MCF 10A (cell line): Measurements from ENCODE around the gene KDM4C. TPM values are rescaled to one million over a fixed set of nuclear protein-coding genes. Genes with fewer than 3 reads are reported as not detected.
A peak's percentile ranks its signal among the peaks of the same experiment; 100 is the strongest.

ENCODE experiments used
- BruUV-seq: library from RNA; stranded (reverse); fragments of 400-500 nt; replicated peaks from 2 replicates; lab custom pipeline; 2021; lab: Mats Ljungman, UMichigan
- CTCF ChIA-PET: fragments of 300-600 bp; sonication (Branson Sonifier 250); formaldehyde crosslinking; extraction: SDS; loops from one replicate; lab custom pipeline; 2021; ENCODE audit warnings: antibody characterized with exemption, inconsistent platforms; lab: Yijun Ruan, JAX
- POLR2A ChIA-PET: fragments of 300-600, 350-650 bp; sonication (Branson Sonifier 250); formaldehyde crosslinking; extraction: SDS; loops from one replicate; lab custom pipeline; 2020; ENCODE audit warnings: antibody characterized with exemption, inconsistent platforms; lab: Yijun Ruan, JAX
- DNase-seq: peaks from one replicate; pipeline ENCODE4 v3.0.0-alpha.2; 2018; ENCODE audit not compliant: unreplicated experiment
- H3K27ac Mint-ChIP-seq: one replicate; pipeline ENCODE4 v1.8.0; 2022; ENCODE audit warnings: mild to moderate bottlenecking, low read depth, mixed read lengths; ENCODE audit not compliant: unreplicated experiment
- H3K27me3 Mint-ChIP-seq: one replicate; pipeline ENCODE4 v1.8.0; 2022; ENCODE audit warnings: mixed read lengths; ENCODE audit not compliant: insufficient read depth, unreplicated experiment
- H3K36me3 Mint-ChIP-seq: one replicate; pipeline ENCODE4 v1.8.0; 2022; ENCODE audit warnings: mild to moderate bottlenecking, moderate library complexity, mixed read lengths; ENCODE audit not compliant: insufficient read depth, unreplicated experiment
- H3K4me1 Mint-ChIP-seq: one replicate; pipeline ENCODE4 v1.8.0; 2022; ENCODE audit warnings: mixed read lengths; ENCODE audit not compliant: insufficient read depth, unreplicated experiment
- H3K4me3 Mint-ChIP-seq: one replicate; pipeline ENCODE4 v1.8.0; 2022; ENCODE audit warnings: mild to moderate bottlenecking, moderate library complexity, mixed read lengths; ENCODE audit not compliant: unreplicated experiment
- H3K9me3 Mint-ChIP-seq: one replicate; pipeline ENCODE4 v1.8.0; 2022; ENCODE audit warnings: mixed read lengths; ENCODE audit not compliant: unreplicated experiment
- CTCF ChIP-seq: fragments of 200-600 bp; IDR thresholded peaks from one replicate; pipeline ENCODE4 v1.8.0; 2022; ENCODE audit warnings: antibody characterized with exemption, mild to moderate bottlenecking; ENCODE audit not compliant: unreplicated experiment
- intact Hi-C: fragments of 100-400 bp; cut with micrococcal nuclease; formaldehyde crosslinking; loops from 2 replicates; pipeline ENCODE4 v1.14.1; 2022
- total RNA-seq: library from RNA; stranded (reverse); gene quantifications from 2 replicates; pipeline ENCODE4 v1.2.3, GENCODE V29; 2022

The KDM4C gene
- total RNA-seq, 1 experiment from 2014 or later = 29.5 TPM

- H3K9me3 Mint-ChIP-seq = no peaks in the 10 kb centered on the region
- no peak overlapping the region for H3K27ac Mint-ChIP-seq
- peaks cover 19% of the 10 kb centered on the region for H3K36me3 Mint-ChIP-seq
- ChIA-PET POLR2A (no interaction called here), CTCF (no interaction called here)
- no peak for DNase-seq
- H3K4me1 Mint-ChIP-seq = peaks cover 21% of the 10 kb centered on the region
- no peak overlapping the region for H3K4me3 Mint-ChIP-seq
- no TSS peak for BruUV-seq
- TF ChIP-seq CTCF = no peak
- no peaks in the 10 kb centered on the region for H3K27me3 Mint-ChIP-seq
- intact Hi-C loops = no loop called here
These were observed 33.1 kb downstream of the KDM4C start for GRCh38 chr9:6790866-6791265.

- Mint-ChIP-seq H3K27ac (no peak overlapping the region), H3K27me3 (no peaks in the 10 kb centered on the region), H3K9me3 (no peaks in the 10 kb centered on the region), H3K4me1 (peaks cover 7% of the 10 kb centered on the region), H3K4me3 (no peak overlapping the region), H3K36me3 (peaks cover 19% of the 10 kb centered on the region)
- DNase-seq = no peak
- TF ChIP-seq CTCF = no peak
- CTCF ChIA-PET = no interaction called here
- POLR2A ChIA-PET = no interaction called here
- intact Hi-C loops = no loop called here
- BruUV-seq = no TSS peak
These were observed 35.4 kb downstream of the KDM4C start for GRCh38 chr9:6793203-6793602.

- POLR2A ChIA-PET = no interaction called here
- no peak for DNase-seq
- Mint-ChIP-seq H3K4me3 (no peak overlapping the region), H3K27ac (no peak overlapping the region), H3K36me3 (peaks cover 19% of the 10 kb centered on the region), H3K27me3 (no peaks in the 10 kb centered on the region), H3K9me3 (no peaks in the 10 kb centered on the region), H3K4me1 (no peaks in the 10 kb centered on the region)
- BruUV-seq = TSS peak; percentile 19
- CTCF ChIA-PET = no interaction called here
- intact Hi-C loops = no loop called here
- TF ChIP-seq CTCF = no peak
These were observed 37.2 kb downstream of the KDM4C start for GRCh38 chr9:6794936-6795335.

GRCh38 chr9:6802926-6803325 is 45.2 kb downstream of the KDM4C start:
- no peak overlapping the region for H3K27ac Mint-ChIP-seq
- BruUV-seq = no TSS peak
- no peak for DNase-seq
- H3K4me3 Mint-ChIP-seq = no peak overlapping the region
- ChIA-PET POLR2A (no interaction called here), CTCF (interaction anchor here (0.7 to 0.9 kb wide), 2 partner anchors 24 to 28 kb away, joined by 3 read pairs; no protein-coding TSS in a partner anchor)
- H3K27me3 Mint-ChIP-seq = no peaks in the 10 kb centered on the region
- TF ChIP-seq CTCF = no peak
- no peaks in the 10 kb centered on the region for H3K9me3 Mint-ChIP-seq
- H3K4me1 Mint-ChIP-seq = no peaks in the 10 kb centered on the region
- intact Hi-C loops = no loop called here
- peaks cover 19% of the 10 kb centered on the region for H3K36me3 Mint-ChIP-seq
